GM04504 (cell line): ENCODE measurements around the gene SLC8B1.

Source experiments
- DNase-seq: peaks from one replicate; pipeline ENCODE4 v3.0.0-alpha.2; 2012; ENCODE audit warnings: low read depth

Gene SLC8B1

DNA sequence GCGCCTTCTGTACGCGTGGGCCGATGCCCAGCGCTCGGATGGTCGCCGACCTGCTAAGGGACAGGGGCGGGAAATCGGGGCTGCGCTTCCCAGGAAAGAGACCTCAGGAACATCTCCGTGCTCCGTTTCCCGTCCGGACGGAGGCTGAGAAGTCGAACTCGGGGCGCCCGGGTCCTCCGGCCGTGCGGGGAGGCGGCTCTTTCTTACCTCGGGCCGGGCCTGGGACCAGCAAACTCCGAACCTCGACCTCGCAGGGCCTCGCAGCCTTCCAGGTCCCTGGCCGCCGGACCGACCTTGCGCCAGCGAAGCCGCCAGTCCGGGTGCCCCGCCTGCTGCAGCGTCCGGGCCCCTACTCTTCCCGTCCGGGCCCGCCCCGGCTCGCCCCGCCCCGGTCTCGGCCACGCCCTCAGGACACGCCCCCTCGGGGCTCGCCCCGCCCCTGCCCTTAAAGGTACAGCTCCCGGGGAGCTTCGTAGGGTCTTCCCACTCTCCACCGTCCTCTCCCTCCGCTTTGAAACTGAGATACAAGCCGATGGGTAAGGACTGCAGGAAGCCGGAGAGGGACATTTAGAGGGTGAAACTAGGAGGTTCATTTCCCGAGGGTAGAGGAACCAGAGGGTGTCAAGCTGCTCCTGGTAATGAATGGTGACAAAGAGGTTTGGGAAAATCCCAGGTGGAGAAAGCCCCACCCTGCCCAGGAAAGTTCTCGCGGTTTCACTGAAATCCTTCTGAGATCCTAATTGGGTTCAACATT lies at the start of gene SLC8B1:
Gene SLC8B1 (minus strand): TSS at position 324 of the 754 bp plus-strand sequence. CDS start 2,231 bp downstream, outside the sequence.
- no peak for DNase-seq

DNA sequence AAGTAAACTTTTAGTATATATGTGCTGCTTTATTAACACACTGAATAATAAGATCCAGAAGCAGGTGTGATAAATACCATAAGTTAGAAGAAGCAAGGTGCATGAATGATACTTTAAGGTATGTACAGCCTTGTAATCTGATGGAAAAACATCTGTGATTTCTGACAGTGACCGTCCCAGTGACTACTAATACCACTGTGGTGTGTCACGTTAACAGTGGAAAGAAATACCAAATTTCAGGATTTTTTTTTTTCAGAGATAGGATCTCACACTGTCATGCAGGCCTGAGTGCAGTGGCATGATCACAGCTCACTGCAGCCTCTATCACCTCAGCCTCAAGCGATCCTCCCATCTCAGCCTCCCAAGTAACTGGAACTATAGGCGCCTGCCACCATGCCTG lies 47.3 kb upstream of the SLC8B1 start:
- DNase-seq: no peak

DNA sequence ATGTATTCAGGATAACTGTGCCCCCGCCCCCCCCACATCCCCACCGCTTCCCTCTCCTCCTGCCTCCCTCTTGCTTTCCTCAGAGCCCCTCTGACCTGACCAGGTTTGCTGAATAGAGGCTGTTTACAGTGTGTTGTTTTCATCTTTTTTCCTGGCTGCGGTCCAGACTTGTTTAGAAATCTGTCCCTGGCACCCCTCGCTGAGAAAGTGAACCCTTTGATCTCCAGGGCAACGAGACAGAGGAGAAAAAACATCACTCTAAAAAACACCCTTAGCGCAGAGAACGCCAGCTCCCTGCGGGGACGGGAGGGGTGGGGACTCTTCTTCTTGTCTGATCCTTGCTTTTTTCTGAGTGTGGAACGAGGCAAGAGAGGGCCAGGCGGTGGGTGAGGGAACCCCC lies 46.3 kb upstream of the SLC8B1 start:
- DNase-seq: no peak

DNA sequence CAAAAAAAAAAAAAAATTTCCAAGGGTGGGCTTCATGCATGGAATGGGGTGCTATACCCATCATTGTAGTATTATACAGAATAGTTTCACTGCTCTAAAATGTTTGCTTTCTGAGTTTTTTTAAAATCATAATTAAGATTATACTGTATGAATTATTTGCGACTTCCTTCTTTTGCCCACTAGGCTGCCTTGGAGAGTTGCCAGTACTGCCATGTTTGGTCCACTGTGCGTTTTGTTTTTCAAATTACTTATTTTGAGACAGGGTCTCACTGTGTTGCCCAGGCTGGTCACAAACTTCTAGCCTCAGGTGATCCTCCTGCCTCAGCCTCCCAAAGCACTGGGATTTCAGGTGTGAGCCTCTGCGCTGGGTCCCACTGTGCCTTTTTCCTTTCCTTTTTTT lies 43.4 kb upstream of the SLC8B1 start:
- no peak for DNase-seq

DNA sequence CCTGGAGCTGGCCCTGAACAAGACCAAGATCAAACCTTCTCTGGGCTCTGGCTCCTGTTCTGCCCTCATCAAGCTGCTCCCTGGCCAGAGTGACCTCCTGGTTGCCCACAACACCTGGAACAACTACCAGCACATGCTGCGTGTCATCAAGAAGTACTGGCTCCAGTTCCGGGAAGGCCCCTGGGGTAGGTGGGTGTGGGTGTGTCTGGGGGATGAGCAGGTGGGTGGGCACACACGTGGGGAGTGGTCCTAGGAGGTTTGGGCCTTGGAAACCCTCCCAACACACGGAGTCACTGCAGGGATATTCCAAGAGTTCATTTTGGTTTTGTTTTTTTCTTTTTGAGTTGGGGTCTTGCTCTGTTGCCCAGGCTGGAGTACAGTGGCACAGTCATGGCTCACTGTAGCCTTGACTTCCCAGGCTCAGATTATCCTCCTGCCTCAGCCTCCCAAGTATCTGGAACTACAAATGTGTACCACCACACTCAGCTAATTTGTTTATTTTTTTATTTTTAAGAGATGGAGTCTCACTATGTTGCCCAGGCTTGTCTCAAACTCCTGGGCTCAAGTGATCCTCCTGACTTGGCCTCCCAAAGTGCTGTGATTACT lies 40.0 kb upstream of the SLC8B1 start:
- DNase-seq: no peak

DNA sequence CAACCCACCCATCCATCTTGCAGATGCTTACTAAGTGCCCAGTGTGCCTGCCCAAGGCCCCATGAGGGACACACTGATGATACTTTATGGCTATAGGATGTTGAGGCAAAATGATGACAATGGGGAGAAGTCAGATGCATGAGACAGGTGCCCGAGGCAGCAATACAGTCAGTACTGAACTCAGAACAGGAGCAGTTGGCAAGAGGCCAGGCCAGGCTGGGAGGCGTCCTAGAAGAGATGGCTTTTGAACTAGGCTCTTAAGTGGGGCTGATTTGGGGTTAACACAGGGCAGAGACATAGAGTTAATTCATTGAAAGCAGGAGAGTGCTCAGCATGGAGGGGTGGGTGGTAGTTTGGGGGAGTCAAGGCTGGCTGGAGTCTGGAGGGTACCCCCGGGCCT lies 39.1 kb upstream of the SLC8B1 start:
- DNase-seq: no peak

DNA sequence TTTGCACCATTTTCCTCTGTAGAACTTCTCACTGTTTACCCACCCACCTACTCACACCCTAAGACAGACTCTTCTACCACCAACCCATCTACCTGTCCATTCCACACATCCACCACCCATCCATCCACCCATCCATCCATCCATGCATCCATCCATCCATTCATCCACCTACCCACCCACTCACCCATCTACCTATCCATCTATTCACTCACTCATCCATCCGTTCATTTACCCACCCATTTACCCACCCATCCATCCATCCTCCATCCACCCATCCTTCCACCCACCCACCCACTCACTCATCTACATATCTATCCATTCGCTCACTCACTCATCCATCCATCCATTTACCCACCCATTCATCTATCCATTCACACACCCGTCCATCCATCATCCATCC lies 38.5 kb upstream of the SLC8B1 start:
- no peak for DNase-seq

DNA sequence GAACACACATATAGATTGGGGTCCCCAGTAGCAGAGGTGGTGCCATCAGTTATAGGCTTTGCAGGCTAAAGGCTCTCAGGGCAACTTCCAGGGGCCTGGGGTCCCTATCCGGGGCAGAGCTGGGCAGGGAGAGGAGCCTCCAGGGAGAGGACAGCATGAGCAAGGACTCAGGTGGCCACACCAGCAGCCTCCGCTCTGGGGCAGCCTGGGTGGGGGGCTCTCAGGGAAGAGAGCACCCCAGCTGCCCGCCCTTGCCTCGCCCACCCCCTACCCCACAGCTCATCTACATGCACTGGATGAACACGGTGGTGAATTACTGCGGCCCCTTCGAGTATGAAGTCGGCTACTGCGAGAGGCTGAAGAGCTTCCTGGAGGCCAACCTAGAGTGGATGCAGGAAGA lies 37.5 kb upstream of the SLC8B1 start:
- no peak for DNase-seq

DNA sequence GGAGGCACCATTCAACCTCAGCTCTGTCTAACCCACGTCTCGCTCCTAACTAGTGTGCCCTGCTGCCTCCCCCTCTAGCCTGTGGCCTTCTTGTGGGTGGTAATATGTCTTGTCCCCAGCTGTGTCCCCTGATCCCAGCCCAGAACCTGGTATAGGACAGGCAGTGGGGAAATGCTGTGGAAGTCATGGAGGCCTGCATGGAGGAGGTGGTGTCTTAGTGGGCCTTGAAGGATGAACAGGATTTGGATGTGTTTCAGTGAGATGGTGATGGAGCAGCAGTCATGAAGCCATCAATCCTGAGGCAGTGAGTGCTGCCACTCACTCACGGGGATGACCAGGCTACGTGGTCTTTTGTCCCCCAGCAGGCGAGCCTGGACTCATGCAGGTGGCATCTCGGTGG lies 36.9 kb upstream of the SLC8B1 start:
- DNase-seq: no peak

DNA sequence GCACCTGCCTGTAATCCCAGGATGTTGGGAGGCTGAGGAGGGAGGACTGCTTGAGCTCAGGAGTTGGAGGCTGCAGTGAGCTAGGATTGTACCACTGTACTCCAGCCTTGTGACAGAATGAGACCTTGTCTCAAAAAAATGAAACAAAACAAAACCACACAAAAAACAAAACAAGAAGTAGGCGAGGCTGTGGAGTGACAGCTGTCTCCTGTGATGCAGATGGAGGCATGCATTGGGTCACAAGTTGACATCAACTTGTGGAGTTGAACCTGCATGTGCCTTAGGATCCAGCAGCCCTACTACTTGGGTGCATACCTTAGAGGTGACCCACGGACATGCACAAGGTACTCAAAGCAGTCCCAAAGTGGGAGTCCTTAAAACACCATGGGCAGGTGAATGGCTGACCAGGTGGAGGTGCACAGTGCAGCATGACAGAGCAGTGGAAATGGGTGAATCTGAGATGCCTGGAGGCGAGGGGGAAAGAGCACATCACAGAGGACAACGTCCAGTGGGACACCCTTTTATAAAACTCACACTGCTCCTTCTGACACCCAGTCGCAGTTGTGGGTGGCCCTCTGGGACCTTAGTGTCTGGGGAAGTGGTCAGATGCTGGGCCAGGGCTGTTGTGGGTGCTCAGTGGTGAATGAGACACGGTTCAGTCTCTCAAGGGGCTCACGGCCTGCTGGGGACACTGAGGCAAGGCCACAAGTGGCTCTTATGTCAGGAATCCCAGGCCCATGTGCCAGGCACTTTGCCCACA lies 36.2 kb upstream of the SLC8B1 start:
- DNase-seq: no peak

DNA sequence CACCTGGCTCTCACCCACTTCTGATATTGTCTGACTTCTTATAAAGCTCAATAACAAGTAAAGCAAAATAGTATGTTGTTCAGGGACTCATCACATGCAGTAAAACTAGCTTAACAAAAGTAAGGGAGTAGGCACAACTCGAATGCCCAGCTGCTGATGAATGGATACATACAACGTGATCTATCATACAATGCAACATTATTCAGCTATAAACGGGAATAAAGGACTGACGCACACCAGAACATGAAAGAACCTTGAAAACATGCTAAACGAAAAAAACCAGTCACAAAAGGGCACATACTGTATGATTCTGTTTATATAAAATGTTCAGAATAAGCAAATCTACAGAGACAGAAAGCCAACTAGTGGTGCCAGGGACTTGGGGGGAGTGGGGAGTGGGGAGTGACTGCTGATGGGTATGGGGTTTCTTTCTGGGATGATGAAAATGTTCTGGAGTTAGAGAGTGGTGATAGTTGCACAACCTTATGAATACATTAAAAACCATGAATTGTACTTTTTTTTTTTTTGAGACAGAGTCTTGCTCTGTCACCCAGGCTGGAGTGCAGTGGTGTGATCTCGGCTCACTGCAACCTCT lies 34.6 kb upstream of the SLC8B1 start:
- DNase-seq: no peak

DNA sequence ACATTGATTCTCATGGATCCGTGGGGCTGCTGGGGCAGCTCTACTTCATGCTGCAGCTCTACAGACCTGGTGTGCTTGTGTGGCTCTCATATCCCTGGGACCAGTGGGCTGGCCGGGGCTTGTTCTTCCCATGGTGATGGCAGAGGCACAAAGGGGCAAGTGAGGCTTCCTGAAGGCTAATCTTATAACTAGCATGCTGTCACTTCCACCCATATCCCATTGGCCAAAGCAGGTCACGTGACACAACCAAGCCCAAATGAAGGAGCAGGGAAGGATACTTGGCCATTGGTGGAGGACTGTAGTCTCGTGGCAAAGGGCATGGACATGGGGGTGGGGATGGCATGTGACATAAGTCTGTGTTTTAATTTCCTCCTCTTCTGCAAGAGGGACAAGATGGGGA lies 33.4 kb upstream of the SLC8B1 start:
- DNase-seq: no peak

DNA sequence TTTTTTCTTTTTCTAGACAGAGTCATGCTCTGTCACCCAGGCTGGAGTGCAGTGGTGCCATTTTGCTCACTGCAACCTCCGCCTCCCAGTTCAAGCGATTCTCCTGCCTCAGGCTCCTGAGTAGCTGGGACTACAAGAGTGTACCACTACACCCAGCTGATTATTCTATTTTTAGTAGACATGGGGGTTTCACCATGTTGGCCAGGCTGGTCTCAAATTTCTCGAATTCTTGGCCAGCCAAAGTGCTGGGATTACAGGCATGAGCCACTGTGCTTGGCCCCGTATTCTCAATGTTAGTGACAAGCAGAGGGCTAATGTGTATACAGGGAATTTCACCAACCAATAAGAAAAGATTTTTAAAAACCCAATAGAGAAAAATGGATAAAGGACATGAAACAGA lies 31.9 kb upstream of the SLC8B1 start:
- DNase-seq: no peak

DNA sequence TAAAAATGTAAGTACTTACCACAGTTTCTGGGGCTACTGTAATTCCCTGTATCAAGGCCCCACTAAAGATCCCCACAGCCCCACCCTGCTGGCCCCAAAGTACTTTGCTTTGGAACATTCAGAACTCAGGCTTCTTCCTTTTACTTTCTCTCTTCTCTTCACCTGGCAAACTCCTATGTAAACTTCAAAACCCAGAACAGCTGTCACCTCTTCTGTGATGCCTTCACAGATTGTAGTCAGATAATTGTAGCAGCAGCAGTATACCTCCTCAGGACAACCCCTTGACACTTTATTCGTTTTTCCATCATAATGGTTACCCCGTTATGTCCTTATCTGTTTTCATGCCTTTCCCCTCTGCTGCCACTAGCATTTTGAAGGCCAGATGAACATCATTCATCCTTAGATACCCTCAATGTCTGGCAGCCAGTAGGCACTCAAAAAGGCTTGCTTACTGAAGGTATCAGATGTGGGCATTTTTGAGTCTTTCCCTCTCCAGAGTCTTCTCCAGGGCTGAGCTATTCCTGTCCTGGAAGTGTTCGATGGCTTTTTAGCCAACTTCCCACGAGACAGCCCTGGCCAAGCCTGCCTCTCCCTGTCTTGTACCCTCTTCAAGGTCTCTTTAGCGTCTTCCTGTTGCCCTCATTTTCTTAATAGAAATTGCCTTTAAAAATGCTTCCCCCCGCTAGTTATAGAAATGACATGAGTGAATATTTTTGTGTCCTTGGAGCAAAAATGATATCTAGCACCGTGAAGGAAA lies 30.9 kb upstream of the SLC8B1 start:
- no peak for DNase-seq

DNA sequence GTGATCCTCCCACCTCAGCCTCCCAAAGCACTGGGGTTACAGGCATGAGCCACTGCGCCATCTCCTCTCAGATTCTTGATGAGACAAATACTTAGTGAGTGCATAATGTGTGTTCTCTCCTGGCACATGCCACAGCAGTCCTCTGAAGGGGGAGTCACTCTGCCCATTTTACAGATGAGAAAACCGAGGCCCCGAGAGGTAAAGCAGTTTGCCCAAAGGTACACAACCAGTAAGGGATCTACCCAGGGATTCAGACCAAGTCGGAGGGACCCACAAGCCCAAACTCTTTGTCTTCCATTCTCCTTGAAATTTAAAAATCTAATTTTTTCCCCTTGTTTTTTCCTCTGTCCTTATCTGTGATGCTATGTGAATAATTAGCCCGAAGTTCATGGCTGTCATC lies 29.8 kb upstream of the SLC8B1 start:
- DNase-seq: no peak

DNA sequence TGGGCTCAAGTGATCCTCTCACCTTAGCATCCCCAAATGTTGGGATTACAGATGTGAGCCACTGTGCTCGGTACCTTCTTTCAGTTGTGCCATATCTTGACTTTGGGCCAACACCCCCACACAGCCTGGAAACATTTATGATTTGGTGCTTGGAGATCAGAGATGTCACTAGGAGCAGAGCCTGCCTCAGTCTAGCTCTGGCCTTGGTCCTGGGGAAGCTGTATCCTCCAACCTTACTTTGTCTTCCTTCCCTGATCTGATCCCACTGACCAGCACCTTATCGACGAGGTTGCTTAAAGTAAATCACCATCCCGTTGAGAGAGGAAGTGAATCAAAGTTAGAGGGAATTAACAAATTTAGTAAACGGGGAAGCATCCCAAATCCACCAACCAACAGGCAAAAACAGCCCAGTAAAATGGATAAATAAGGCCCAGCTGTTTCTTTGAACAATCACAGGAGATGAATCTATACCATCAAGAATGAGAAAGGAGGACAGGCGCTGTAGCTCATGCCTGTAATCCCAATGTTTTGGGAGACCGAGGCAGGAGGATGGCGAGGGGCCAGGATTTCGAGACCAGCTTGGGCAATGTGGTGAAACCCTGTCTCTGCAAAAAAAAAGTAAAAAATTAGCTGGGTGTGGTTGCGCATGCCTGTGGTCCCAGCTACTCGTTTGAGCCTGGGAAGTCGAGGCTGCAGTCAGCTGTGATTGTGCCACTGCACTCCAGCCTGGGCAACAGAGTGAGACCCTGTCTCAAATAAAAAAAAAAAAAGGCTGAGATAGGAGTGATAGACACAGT lies 26.9 kb upstream of the SLC8B1 start:
- no peak for DNase-seq

DNA sequence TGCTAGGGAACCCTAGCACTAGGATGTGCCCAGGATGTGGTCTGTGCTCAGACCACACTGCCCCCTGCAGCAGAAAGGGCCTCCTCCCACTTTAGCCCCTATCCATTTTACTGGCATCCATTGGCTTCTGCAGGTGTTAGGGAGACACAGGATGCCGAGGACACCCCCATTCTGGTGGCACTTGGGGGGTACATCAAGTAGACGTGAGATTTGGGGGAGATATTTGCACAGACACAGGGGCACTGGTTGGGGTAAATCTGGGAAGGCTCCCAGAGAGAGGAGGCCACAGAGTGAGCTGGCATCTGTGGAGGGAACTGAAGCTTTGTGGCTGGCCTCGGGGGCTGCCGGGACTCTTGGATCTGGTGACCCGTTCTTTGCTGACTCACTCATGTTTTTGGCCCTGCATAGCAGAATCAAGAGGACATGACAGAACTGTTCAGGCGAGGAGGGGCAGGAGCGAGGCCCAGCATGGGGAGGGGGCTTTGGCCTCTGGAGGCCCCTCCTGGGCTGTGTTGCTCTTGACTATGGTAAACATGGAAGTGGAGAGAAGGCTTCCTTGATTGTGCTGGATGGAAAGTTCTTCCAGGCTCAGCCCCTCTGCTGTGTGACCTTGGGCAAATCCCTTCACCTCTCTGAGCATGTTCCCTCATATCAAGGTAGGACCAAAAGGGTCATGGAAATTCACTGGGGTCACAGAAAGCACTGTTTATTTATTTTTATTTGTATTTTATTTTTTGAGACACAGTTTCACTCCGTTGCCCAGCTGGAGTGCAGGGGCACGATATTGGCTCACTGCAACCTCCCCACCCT lies 25.2 kb upstream of the SLC8B1 start:
- no peak for DNase-seq

DNA sequence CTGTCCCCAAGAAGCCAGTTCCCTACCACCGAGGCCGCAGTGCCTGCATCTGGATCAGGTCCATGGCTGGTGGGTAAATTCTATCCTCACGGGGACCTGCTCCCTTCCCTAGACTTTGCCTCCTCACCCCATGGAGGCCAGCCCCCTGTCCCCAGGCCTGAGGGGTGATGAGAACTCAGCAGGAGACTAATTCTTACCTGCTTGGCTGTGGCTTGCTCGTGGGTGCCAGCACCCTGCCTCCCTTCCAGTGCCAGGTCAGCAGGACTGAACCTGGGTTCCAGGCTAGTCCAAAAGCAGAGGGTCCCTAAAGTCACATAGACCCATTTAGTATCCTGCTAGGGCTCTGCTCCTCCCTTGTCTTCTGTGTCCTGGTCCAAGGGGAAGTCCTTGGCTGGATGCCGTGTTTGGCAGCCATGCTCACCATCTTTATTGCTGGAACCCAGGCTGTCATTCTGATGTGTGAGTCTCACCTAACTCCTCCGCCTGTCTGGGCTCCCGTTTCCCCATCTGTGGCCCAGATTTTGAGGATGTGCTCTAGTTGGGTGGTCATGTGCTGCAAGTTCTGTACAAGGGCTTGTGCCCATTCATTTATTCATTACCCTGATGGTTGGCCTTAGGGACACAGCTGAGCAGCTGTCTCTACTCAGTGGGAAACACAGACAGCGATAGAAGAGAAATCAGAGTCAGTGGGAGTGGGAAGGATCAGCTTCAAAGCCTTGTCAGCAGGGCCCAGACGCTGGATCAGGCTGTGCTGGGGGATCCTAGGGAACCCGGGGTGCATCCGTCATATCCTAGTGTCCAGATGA lies 24.4 kb upstream of the SLC8B1 start:
- DNase-seq: peak; percentile 50

DNA sequence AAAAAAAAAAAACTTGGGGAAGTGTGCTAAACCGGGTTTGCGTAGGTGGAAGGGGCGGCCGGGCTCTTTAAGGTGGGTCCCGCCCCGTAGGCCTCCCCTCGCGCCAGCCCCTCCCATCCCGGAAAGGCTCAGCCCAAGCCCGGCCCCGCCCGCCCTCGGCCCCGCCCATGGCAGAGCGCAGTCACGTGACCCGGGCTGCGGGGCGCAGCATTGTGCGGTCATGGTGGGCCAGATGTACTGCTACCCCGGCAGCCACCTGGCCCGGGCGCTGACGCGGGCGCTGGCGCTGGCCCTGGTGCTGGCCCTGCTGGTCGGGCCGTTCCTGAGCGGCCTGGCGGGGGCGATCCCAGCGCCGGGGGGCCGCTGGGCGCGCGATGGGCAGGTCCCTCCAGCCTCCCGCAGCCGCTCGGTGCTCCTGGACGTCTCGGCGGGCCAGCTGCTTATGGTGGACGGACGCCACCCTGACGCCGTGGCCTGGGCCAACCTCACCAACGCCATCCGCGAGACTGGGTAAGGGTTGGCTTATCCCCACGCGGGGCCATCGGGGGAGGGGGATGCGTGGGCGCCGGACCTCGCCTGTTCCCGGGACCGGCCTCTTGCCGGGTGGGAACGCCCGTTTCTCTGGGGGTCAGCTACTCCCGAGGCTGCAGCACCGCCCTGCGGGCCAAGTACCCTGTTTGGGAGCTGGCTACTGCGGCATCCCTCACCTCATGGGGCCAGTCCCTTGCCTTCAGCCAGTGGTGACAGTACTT lies 23.6 kb upstream of the SLC8B1 start, which contains the start of gene PLBD2:
Gene PLBD2 (plus strand): TSS at position 207 of the 752 bp plus-strand sequence. CDS start 14 bp downstream, at position 221.
- DNase-seq: peak; percentile 85
